Neuronal stem cell (in vitro differentiated cells): ENCODE results near the gene BTBD9.
A peak's percentile ranks its signal among the peaks of the same experiment; 100 is the strongest.

Experiments used
- DNase-seq: peaks from one replicate; pipeline ENCODE4 v3.0.0-alpha.2; 2013; ENCODE audit warnings: low spot score
- H2AFZ ChIP-seq: one replicate; pipeline ENCODE4 v1.6.1; 2013; ENCODE audit warnings: mild to moderate bottlenecking, low read length, inconsistent platforms
- H2AK5ac ChIP-seq: 2 replicates; pipeline ENCODE4 v1.6.1; 2013; ENCODE audit warnings: low read depth, mild to moderate bottlenecking, inconsistent platforms, low read length, moderate library complexity, mixed read lengths
- H2BK120ac ChIP-seq: 2 replicates; pipeline ENCODE4 v1.6.1; 2013; ENCODE audit warnings: low read depth, mild to moderate bottlenecking, inconsistent platforms, low read length, moderate library complexity, mixed read lengths
- H2BK12ac ChIP-seq: one replicate; pipeline ENCODE4 v1.6.1; 2013; ENCODE audit warnings: low read length, inconsistent platforms
- H2BK15ac ChIP-seq: 2 replicates; pipeline ENCODE4 v1.6.1; 2013; ENCODE audit warnings: mild to moderate bottlenecking, low read length, inconsistent platforms, mixed read lengths
- H2BK5ac ChIP-seq: one replicate; pipeline ENCODE4 v1.6.1; 2013; ENCODE audit warnings: inconsistent platforms, mild to moderate bottlenecking, low read length, moderate library complexity
- H3K14ac ChIP-seq: one replicate; pipeline ENCODE4 v1.6.1; 2013; ENCODE audit warnings: low read length, inconsistent platforms
- H3K18ac ChIP-seq: 2 replicates; pipeline ENCODE4 v1.6.1; 2013; ENCODE audit warnings: low read length, inconsistent platforms
- H3K23ac ChIP-seq: 2 replicates; pipeline ENCODE4 v1.6.1; 2013; ENCODE audit warnings: low read depth, mild to moderate bottlenecking, mixed read lengths, low read length, inconsistent platforms; ENCODE audit not compliant: poor library complexity
- H3K27ac ChIP-seq: replicated peaks from 3 replicates; pipeline ENCODE4 v1.5.1; 2013; ENCODE audit warnings: low read length, inconsistent platforms
- H3K27me3 ChIP-seq, 3 experiments: 2 replicates each; pipeline ENCODE4 v1.6.1; 2013; ENCODE audit warnings: low read length in 3 of 3, mild to moderate bottlenecking in 2 of 3, inconsistent platforms in 1 of 3, low read depth in 1 of 3, mixed read lengths in 1 of 3, moderate library complexity in 1 of 3; ENCODE audit not compliant: control insufficient read depth in 3 of 3, insufficient read depth in 3 of 3
- H3K36me3 ChIP-seq, 2 donors: replicated peaks in 1 of 2; 2 replicates each; pipeline ENCODE4 v1.6.1; 2013; ENCODE audit warnings: low read length in 2 of 2; ENCODE audit not compliant: control insufficient read depth in 2 of 2, insufficient read depth in 2 of 2
- H3K4ac ChIP-seq: 2 replicates; pipeline ENCODE4 v1.6.1; 2013; ENCODE audit warnings: inconsistent platforms, mild to moderate bottlenecking, low read length, moderate library complexity
- H3K4me1 ChIP-seq, 2 donors: 1 replicate in 1 of 2; 2 replicates in 1 of 2; pipeline ENCODE4 v1.6.1; 2013; ENCODE audit warnings: low read length in 2 of 2, low read depth in 1 of 2; ENCODE audit not compliant: control insufficient read depth in 2 of 2, insufficient read depth in 1 of 2
- H3K4me2 ChIP-seq: one replicate; pipeline ENCODE4 v1.6.1; 2013; ENCODE audit warnings: mild to moderate bottlenecking, low read length, inconsistent platforms; ENCODE audit not compliant: insufficient read depth, poor library complexity, severe bottlenecking
- H3K4me3 ChIP-seq, 2 donors: 2 replicates each; pipeline ENCODE4 v1.5.1; 2013; ENCODE audit warnings: low read length in 2 of 2, mild to moderate bottlenecking in 2 of 2, inconsistent platforms in 1 of 2, moderate library complexity in 1 of 2
- H3K79me1 ChIP-seq: one replicate; pipeline ENCODE4 v1.6.1; 2013; ENCODE audit warnings: low read depth, mild to moderate bottlenecking, inconsistent platforms, low read length, moderate library complexity
- H3K9ac ChIP-seq: one replicate; pipeline ENCODE4 v1.6.1; 2013; ENCODE audit warnings: mild to moderate bottlenecking, low read depth, low read length, inconsistent platforms; ENCODE audit not compliant: poor library complexity
- H3K9me3 ChIP-seq, 2 donors: replicated peaks in 1 of 2; 2 replicates each; pipeline versions ENCODE3 to v1.6.1; 2013; ENCODE audit warnings: low read length in 2 of 2, mild to moderate bottlenecking in 2 of 2, inconsistent platforms in 1 of 2, low read depth in 1 of 2, mixed read lengths in 1 of 2, moderate library complexity in 1 of 2; ENCODE audit not compliant: control insufficient read depth in 2 of 2, insufficient read depth in 1 of 2
- H4K8ac ChIP-seq: one replicate; pipeline ENCODE4 v1.6.1; 2013; ENCODE audit warnings: low read depth, mild to moderate bottlenecking, inconsistent platforms, low read length, moderate library complexity
- H4K91ac ChIP-seq: one replicate; pipeline ENCODE4 v1.6.1; 2013; ENCODE audit warnings: low read length, low read depth, mild to moderate bottlenecking, inconsistent platforms; ENCODE audit not compliant: poor library complexity
- whole genome bisulfite sequencing, 2 donors: extraction: QIAGEN DNeasy Blood & Tissue Kit; methylation state at CpG; one replicate each; pipeline ENCODE4 v1.1.7; 2013; ENCODE audit warnings: missing lambda C conversion rate in 2 of 2, mixed read lengths in 1 of 2; ENCODE audit not compliant: insufficient read length in 2 of 2, insufficient replicate concordance in 1 of 2; ENCODE audit errors: extremely low coverage in 2 of 2; 5-methylcytosine and 5-hydroxymethylcytosine counted together

The BTBD9 gene

DNA sequence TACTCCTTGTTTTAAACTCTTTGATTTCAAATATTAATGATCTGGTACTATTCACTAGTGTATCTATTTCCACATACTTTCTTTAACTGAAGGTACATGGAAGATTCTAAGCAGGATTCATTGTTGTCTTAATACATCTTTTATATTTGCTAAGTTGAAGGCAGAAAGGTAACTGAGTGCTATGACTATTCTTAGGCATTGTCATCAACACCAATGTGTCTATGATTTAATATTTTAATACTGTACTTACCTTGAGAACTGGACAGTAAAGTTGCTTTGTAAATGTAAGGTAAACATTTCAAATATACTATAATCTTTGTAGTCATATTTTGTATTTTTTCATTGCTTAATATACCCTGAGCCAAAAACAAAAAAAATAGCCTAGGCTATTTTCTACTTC is 8.9 kb upstream of the BTBD9 start:
- Histone ChIP-seq H4K91ac (no peak overlapping the region), H3K23ac (no peak overlapping the region), H3K9me3 (no peaks in the 10 kb centered on the region), H2AFZ (no peak overlapping the region), H3K27me3 (no peaks in the 10 kb centered on the region), H2BK12ac (no peak overlapping the region), H2BK120ac (no peak overlapping the region), H3K36me3 (no peaks in the 10 kb centered on the region), H2AK5ac (no peak overlapping the region), H3K18ac (no peak overlapping the region), H3K4me3 (no peak overlapping the region), H3K9ac (no peak overlapping the region), H3K14ac (no peak overlapping the region), H2BK5ac (no peak overlapping the region), H3K4me2 (no peak overlapping the region), H4K8ac (no peak overlapping the region), H2BK15ac (no peak overlapping the region), H3K4me1 (peaks cover 3 to 10% of the 10 kb centered on the region in 2 donors), H3K4ac (no peak overlapping the region), H3K79me1 (no peaks in the 10 kb centered on the region), H3K27ac (no peak overlapping the region)
- no peak for DNase-seq

DNA sequence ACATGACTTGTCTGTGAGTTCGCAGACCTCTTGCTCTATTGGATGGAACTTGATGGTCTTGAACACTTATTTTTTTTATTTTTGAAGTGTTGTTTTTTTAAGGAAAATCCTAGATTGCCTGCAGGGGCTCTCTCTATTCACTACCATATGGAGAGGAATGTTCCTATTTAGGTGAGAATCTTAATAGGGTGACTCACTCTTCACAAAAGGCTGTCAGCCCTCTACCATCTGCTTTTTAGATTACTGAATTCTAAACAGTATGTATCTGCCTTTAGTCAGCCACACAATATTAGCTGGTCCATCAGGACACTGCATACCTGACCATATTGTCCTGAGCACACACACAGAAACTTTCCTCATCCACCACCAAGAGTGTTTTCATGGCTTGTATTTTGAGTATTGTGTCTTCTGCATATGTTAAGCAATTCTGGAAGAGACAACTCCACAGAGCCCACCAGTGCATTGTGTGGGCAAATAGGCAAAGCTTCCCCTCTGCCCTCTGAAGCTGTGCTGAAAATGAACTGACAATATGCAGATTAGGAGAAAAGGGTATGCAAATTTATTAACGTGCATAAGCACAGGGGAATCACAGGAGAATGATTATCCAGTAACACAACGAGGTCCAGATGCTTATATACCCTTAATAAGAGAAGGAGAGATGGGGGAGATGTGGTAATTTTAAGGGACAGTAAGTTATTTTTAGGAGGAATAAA is 6.6 kb upstream of the BTBD9 start:
- Histone ChIP-seq H2BK5ac (no peak overlapping the region), H2BK12ac (no peak overlapping the region), H3K4me1 (peaks cover 3 to 10% of the 10 kb centered on the region in 2 donors), H2AFZ (no peak overlapping the region), H3K4ac (no peak overlapping the region), H3K79me1 (no peaks in the 10 kb centered on the region), H4K91ac (no peak overlapping the region), H3K9ac (no peak overlapping the region), H4K8ac (no peak overlapping the region), H2BK15ac (no peak overlapping the region), H3K36me3 (no peaks in the 10 kb centered on the region), H3K14ac (no peak overlapping the region), H3K4me2 (no peak overlapping the region), H3K27ac (no peak overlapping the region), H3K27me3 (no peaks in the 10 kb centered on the region), H3K18ac (no peak overlapping the region), H3K23ac (no peak overlapping the region), H3K4me3 (no peak overlapping the region), H2AK5ac (no peak overlapping the region), H2BK120ac (no peak overlapping the region), H3K9me3 (no peaks in the 10 kb centered on the region)
- DNase-seq = no peak
- WGBS, 2 donors = no CpG with 5 or more reads among the region's 3 CpGs

DNA sequence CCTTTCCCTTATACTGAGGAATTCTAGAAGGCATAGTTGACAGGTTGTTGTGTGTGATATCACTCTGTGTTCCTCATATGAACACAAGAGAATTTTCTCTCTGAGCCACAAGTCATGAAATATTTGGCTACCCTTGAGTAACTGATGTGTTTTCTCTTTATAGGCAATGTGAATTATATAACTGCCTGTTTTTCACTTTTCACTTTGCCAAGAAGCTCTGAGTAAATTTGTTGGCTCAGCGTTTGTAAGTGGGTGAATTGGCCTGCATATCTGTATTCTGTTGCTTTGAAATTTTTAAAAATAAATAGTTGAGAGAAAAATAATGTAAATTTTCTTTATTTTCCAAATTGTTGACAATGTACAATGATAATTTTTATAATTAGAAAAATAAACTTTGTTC is 5.2 kb upstream of the BTBD9 start:
- Histone ChIP-seq H3K27me3 (no peaks in the 10 kb centered on the region), H3K4me1 (peaks cover 3 to 10% of the 10 kb centered on the region in 2 donors), H3K4me3 (no peak overlapping the region), H3K4ac (no peak overlapping the region), H4K91ac (no peak overlapping the region), H3K36me3 (no peaks in the 10 kb centered on the region), H2BK5ac (no peak overlapping the region), H2BK120ac (no peak overlapping the region), H3K9me3 (no peaks in the 10 kb centered on the region), H3K27ac (no peak overlapping the region), H3K23ac (no peak overlapping the region), H3K14ac (no peak overlapping the region), H2AK5ac (no peak overlapping the region), H4K8ac (no peak overlapping the region), H3K4me2 (no peak overlapping the region), H3K9ac (no peak overlapping the region), H3K79me1 (no peaks in the 10 kb centered on the region), H2BK15ac (no peak overlapping the region), H2BK12ac (no peak overlapping the region), H2AFZ (no peak overlapping the region), H3K18ac (no peak overlapping the region)
- no peak for DNase-seq
- no CpG with 5 or more reads among the region's 1 CpG for WGBS, 2 donors

DNA sequence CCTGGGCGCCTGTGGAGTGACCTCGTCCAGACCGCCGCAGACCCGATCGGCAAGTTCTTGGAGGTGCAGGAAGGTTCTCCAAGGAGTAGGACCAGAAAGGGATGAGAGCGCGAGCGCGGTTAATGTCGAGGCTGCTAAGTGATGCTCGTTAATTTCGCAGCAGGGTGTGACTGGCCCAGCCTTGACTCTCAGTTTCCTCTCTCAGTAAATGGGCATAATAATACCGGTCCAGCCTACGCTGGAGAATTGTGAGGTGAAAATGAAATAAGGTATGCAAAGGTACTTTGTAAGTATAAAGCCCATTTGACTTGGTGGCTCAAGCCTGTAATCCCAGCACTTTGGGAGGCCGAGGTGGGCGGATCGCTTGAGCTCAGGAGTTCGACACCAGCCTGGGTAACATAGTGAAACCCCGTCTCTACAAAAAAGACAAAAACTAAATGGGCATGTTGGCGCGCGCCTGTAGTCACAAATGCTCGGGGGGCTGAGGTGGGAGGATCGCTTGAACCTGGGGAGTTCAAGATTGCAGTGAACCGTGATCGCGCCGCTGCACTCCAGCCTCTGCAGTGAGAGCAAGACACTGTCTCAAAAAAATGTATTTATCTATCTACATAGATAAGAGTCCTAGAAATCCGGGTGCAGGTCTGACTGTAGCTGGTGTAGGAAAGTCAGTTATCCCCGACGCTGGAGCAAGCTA is 634 bp upstream of the BTBD9 start:
- H3K14ac ChIP-seq = no peak overlapping the region
- no CpG with 5 or more reads among the region's 32 CpGs for WGBS, 2 donors
- peak overlapping the region; percentile 91 for H2BK5ac ChIP-seq
- DNase-seq = no peak
- H2BK15ac ChIP-seq = peak overlapping the region; percentile 65
- H4K91ac ChIP-seq = no peak overlapping the region
- H3K18ac ChIP-seq = peak overlapping the region; percentile 100
- H2BK120ac ChIP-seq = no peak overlapping the region
- H3K27me3 ChIP-seq = no peaks in the 10 kb centered on the region
- peak overlapping the region; percentile 68 for H4K8ac ChIP-seq
- H3K4ac ChIP-seq = no peak overlapping the region
- H3K36me3 ChIP-seq = no peaks in the 10 kb centered on the region
- H3K9me3 ChIP-seq = no peaks in the 10 kb centered on the region
- peak overlapping the region; percentile 89 for H3K4me2 ChIP-seq
- H3K4me3 ChIP-seq = peak overlapping the region; percentile 61 to 97
- H2AFZ ChIP-seq = peak overlapping the region; percentile 99
- peak overlapping the region; percentile 85 for H3K9ac ChIP-seq
- peaks cover 2 to 3% of the 10 kb centered on the region in 2 donors for H3K4me1 ChIP-seq
- peak overlapping the region; percentile 22 for H3K23ac ChIP-seq
- no peak overlapping the region for H2AK5ac ChIP-seq
- H2BK12ac ChIP-seq = no peak overlapping the region
- H3K27ac ChIP-seq = peak overlapping the region; percentile 95
- no peaks in the 10 kb centered on the region for H3K79me1 ChIP-seq
